Large intestine (tissue), 3 donors: Measurements from ENCODE around the gene INSIG1. TPM values are rescaled to one million over a fixed set of nuclear protein-coding genes. Genes with fewer than 3 reads are reported as not detected.

ENCODE experiments used
- DNase-seq, 2 donors: peaks; one replicate each; pipeline versions ENCODE4 v3.0.0 to v3.0.0-alpha.2; 2013
- H3K27ac ChIP-seq: one replicate; pipeline ENCODE4 v1.5.1; 2013; ENCODE audit warnings: low read length
- H3K27me3 ChIP-seq: 2 replicates; pipeline ENCODE4 v1.6.1; 2013; ENCODE audit warnings: low read length; ENCODE audit not compliant: control insufficient read depth, insufficient read depth
- H3K36me3 ChIP-seq: 2 replicates; pipeline ENCODE4 v1.6.1; 2013; ENCODE audit warnings: low read length; ENCODE audit not compliant: control insufficient read depth, insufficient read depth
- H3K4me1 ChIP-seq: one replicate; pipeline ENCODE4 v1.6.1; 2013; ENCODE audit warnings: low read length; ENCODE audit not compliant: control insufficient read depth, insufficient read depth
- H3K4me3 ChIP-seq: one replicate; pipeline ENCODE4 v1.5.1; 2013; ENCODE audit warnings: low read length
- H3K9me3 ChIP-seq: one replicate; pipeline ENCODE4 v1.6.1; 2013; ENCODE audit warnings: mild to moderate bottlenecking, low read depth, low read length, moderate library complexity; ENCODE audit not compliant: control insufficient read depth
- WGBS: methylation state at CpG from one replicate; pipeline ENCODE4 v1.1.5; 2013; ENCODE audit warnings: low lambda C conversion rate; ENCODE audit not compliant: insufficient coverage; 5-methylcytosine and 5-hydroxymethylcytosine counted together
- polyA plus RNA-seq: library from polyadenylated mRNA; unstranded; fragments of 120-200 nt; gene quantifications from one replicate; pipeline ENCODE4 v1.2.1, GENCODE V29; 2013

INSIG1 gene
- polyA plus RNA-seq, 1 donor = 27.6 TPM

DNA sequence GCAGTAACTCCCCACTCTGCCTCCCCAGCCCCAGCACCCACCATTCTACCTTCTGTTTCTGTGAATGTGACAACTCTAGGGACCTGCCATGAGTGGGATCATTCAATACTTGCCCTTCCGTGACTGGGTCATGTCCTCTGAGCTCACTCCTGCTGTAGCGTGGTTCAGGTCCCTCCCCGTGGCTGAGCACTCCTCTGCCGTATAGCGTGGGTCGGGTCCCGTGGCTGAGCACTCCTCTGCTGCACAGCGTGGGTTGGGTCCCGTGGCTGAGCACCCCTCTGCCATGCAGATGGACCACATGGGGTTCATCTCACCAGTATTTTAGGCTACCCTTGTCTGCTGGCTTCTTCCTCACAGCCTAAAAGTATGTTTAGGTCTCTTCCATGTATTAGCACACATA is 43.0 kb downstream of the INSIG1 start:
- Histone ChIP-seq H3K36me3 (no peaks in the 10 kb centered on the region), H3K27me3 (peaks cover 20% of the 10 kb centered on the region), H3K27ac (no peak overlapping the region), H3K9me3 (peaks cover 5% of the 10 kb centered on the region), H3K4me3 (no peak overlapping the region), H3K4me1 (peaks cover 3% of the 10 kb centered on the region)
- no CpG with 5 or more reads among the region's 9 CpGs for WGBS
- DNase-seq = no peak

DNA sequence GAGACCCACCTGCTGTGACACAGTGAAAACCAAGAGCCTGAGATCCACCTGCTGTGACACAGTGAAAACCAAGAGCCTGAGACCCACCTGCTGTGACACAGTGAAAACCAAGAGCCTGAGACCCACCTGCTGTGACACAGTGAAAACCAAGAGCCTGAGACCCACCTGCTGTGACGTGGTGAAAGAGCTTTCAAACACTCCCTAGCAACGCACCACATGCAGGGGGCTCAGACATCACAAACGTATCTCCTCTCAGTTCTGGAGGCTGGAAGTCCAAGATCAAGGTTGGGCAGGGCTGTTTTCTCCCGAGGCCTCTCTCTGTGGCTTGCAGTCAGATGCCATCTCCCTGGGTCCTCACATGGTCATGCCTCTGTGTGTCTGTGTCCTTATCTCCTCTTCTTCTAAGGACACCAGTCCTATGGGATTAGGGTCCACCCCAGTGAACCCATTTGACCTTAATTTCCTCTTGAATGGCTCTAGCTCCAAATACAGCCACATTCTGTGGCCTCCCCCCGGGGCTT is 43.8 kb downstream of the INSIG1 start:
- Histone ChIP-seq H3K9me3 (peaks cover 5% of the 10 kb centered on the region), H3K27ac (no peak overlapping the region), H3K4me3 (no peak overlapping the region), H3K27me3 (peaks cover 15% of the 10 kb centered on the region), H3K36me3 (no peaks in the 10 kb centered on the region), H3K4me1 (peaks cover 3% of the 10 kb centered on the region)
- no CpG with 5 or more reads among the region's 5 CpGs for WGBS
- no peak for DNase-seq

DNA sequence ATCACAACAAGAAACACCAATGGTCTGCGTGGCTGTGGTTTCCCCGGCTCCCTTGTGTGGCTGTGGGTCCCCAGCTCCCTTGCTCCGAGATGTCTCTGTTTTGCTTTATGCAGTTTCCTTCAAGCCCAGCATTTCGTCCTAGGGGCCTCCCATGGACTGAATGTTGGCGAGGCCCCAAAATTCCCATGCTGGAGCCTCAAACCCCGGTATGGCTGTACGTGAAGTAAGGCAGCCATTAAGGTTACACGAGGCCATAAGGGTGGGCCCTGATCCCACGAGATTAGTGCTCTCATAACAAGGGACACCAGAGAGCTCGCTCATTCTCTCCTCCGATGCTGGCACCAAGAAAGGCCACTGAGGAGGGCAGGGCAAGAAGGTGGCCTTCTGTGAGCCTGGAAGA is 44.6 kb downstream of the INSIG1 start:
- Histone ChIP-seq H3K9me3 (peaks cover 5% of the 10 kb centered on the region), H3K27ac (no peak overlapping the region), H3K36me3 (no peaks in the 10 kb centered on the region), H3K4me3 (no peak overlapping the region), H3K4me1 (peaks cover 3% of the 10 kb centered on the region), H3K27me3 (peaks cover 15% of the 10 kb centered on the region)
- no peak for DNase-seq
- WGBS = no CpG with 5 or more reads among the region's 11 CpGs

DNA sequence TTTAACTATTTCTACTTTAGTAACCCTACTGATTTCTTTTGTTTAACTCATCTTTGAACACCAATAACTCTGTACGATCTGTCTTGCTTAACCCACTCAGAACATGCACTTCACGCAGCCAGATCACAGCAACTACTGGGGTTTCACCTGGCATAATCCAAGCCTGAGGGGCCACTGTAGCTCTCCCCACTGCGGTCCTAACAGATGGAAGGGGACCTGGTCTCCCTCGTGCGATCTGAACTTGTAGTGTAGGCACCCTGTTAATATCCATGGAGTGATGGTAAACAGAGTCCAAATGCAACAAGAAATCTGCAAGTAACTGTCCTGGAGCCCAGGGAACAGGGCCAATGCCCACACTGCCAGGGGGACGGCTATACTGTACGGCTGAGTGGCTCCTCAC is 45.5 kb downstream of the INSIG1 start:
- no peak for DNase-seq
- H3K27me3 ChIP-seq = peaks cover 15% of the 10 kb centered on the region
- WGBS = no CpG with 5 or more reads among the region's 7 CpGs
- H3K4me1 ChIP-seq = peaks cover 3% of the 10 kb centered on the region
- H3K27ac ChIP-seq = no peak overlapping the region
- no peaks in the 10 kb centered on the region for H3K36me3 ChIP-seq
- peaks cover 5% of the 10 kb centered on the region for H3K9me3 ChIP-seq
- H3K4me3 ChIP-seq = no peak overlapping the region

DNA sequence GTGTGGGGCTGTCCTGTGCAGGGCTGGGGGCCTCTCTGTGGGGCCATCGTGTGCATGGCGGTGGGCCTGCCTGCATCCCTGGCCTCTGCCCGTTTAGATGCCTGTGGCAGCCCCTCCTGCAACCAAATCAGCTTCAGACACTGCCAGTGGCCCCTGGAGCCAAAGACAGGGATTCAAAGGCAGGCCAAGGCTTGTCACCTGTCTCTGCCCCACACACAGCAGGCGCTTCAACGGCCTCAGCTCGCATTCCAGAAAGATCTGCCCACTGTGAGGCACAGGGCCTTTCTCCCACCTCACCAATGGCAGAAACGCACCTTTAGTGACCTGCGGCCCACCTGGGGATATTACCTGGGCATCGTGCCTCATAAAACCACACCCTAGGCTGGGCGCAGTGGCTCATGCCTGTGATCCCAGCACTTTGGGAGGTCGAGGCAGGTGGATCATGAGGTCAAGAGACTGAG is 46.0 kb downstream of the INSIG1 start:
- no peak overlapping the region for H3K4me3 ChIP-seq
- no peak overlapping the region for H3K27ac ChIP-seq
- no CpG with 5 or more reads among the region's 11 CpGs for WGBS
- peaks cover 16% of the 10 kb centered on the region for H3K27me3 ChIP-seq
- no peaks in the 10 kb centered on the region for H3K36me3 ChIP-seq
- DNase-seq = no peak
- peaks cover 3% of the 10 kb centered on the region for H3K4me1 ChIP-seq
- peaks cover 5% of the 10 kb centered on the region for H3K9me3 ChIP-seq

DNA sequence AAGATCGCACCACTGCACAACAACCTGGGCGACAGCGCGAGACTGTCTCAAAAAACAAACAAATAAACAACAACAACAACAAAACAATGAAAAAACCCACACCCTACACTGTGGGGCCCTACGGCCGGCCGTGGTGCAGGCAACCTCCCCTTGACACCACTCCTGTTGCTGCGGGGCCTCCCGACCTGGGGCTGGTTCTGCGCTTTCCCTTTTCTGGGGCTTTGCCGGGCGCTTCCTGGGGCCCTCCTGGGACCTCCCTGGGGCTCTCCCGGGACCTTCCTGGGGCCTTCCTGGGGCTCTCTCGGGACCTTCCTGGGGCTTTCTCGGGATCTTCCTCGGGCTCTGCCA is 46.6 kb downstream of the INSIG1 start:
- Histone ChIP-seq H3K4me1 (peaks cover 3% of the 10 kb centered on the region), H3K27me3 (peaks cover 21% of the 10 kb centered on the region), H3K27ac (no peak overlapping the region), H3K36me3 (no peaks in the 10 kb centered on the region), H3K9me3 (peaks cover 5% of the 10 kb centered on the region), H3K4me3 (no peak overlapping the region)
- WGBS = no CpG with 5 or more reads among the region's 16 CpGs
- no peak for DNase-seq

DNA sequence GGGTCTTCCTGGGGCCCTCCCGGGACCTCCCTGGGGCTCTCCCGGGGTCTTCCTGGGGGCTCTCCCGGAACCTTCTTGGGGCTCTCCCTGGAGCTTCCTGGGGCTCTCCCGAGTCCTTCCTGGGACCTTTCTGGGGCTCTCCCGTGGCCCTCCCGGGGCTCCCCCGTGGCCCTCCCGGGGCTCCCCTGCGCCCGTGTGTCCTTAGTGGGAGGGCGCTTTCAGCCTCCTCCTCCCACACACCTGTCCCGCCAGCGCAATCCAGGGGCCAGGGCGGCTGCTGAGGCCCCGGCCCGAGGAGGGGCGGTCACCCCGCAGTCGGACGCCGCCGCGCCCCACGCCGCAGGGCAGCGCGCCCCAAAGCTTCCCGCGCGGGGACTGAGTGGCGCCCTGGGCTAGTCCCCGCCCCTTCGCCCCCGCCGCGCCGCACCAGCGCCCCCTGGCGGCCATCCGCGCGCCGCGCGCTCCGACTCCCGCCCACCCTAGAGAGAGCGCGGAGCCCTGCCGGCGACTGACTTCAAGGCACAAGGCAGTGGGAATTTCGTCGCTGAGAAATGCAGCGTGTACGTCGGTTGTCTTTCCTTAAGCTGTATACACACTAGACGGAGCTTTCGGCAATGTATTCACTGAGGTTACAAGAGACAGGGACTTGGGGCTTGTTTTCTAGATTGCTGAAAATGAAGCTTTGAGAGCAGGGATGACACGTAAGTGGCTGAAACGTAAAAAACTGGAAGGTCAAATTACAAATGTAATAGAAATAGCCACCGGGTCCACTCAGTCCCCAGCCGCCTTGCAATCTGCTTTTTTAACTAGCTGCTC is 47.1 kb downstream of the INSIG1 start:
- 0% methylated on average over 1 of the region's 62 CpGs for WGBS
- Histone ChIP-seq H3K27me3 (peaks cover 27% of the 10 kb centered on the region), H3K27ac (no peak overlapping the region), H3K36me3 (no peaks in the 10 kb centered on the region), H3K9me3 (peaks cover 5% of the 10 kb centered on the region), H3K4me3 (no peak overlapping the region), H3K4me1 (peaks cover 3% of the 10 kb centered on the region)
- DNase-seq = peak; percentile 35 to 62

DNA sequence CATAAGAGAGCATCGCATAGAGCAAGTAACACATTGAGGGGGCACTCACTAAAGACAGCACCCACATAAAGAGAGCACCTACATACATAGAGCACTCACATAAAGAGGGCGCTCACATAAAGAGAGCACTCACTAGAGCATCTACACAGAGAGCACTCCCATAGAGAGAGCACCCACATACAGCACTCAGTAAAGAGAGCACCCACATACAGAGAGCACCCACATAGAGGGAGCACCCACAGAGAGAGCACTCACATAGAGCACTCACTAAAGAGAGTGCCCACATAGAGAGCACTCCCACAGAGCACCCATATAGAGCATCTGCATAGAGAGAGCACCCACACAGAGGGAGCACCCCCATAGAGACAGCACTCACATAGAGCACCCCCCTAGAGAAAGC is 47.8 kb downstream of the INSIG1 start:
- Histone ChIP-seq H3K27me3 (peaks cover 30% of the 10 kb centered on the region), H3K9me3 (peaks cover 5% of the 10 kb centered on the region), H3K4me3 (no peak overlapping the region), H3K27ac (no peak overlapping the region), H3K36me3 (no peaks in the 10 kb centered on the region), H3K4me1 (peaks cover 3% of the 10 kb centered on the region)
- no CpG with 5 or more reads among the region's 2 CpGs for WGBS
- DNase-seq = no peak

DNA sequence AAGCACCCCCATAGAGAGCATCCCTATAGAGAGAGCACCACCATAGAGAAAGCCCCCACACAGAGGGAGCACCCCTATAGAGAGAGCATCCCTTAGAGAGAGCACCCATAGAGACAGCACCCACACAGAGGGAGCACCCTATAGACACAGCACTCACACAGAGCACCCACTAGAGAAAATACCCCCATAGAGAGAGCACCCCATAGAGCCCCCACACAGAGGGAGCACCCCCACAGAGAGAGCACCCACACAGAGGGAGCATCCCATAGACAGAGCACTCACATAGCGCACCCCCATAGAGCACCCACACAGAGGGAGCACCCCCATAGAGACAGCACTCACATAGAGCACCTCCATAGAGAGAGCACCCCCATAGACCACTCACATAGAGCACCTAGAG is 48.6 kb downstream of the INSIG1 start:
- peaks cover 5% of the 10 kb centered on the region for H3K9me3 ChIP-seq
- no peak overlapping the region for H3K27ac ChIP-seq
- WGBS = no CpG with 5 or more reads among the region's 1 CpG
- H3K27me3 ChIP-seq = peaks cover 30% of the 10 kb centered on the region
- peaks cover 3% of the 10 kb centered on the region for H3K4me1 ChIP-seq
- DNase-seq = no peak
- H3K4me3 ChIP-seq = no peak overlapping the region
- no peaks in the 10 kb centered on the region for H3K36me3 ChIP-seq

DNA sequence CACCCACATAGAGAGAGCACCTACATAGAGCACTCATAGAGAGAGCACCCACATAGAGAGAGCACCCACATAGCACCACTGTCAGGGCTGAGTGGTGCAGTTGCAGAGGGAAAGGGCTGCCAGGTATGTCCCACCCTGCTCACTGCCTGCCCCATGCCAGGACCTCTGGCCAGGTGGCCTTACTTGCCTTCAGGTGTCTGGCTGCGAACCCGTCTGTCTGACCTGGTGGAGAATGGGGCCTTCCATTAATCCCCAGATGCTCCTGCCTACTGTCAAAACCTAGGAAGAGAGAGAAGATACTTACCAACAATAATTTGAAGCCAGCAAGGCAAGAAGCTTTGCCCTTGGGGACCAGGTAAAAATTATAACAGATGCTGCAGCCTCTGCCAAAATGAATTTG is 51.1 kb downstream of the INSIG1 start:
- H3K4me1 ChIP-seq = peaks cover 3% of the 10 kb centered on the region
- no peak for DNase-seq
- no peaks in the 10 kb centered on the region for H3K36me3 ChIP-seq
- H3K4me3 ChIP-seq = no peak overlapping the region
- H3K9me3 ChIP-seq = peaks cover 5% of the 10 kb centered on the region
- WGBS = no CpG with 5 or more reads among the region's 2 CpGs
- no peak overlapping the region for H3K27ac ChIP-seq
- peaks cover 24% of the 10 kb centered on the region for H3K27me3 ChIP-seq
